GM21825 (cell line): ENCODE measurements around the gene EDARADD.
"Not testable (repeated sequence)": the region's sequence is repeated elsewhere in the genome, so short reads cannot be mapped to it uniquely, and the experiment has no call there.

Source experiments
- ATAC-seq: cut with Tn5 transposase; IDR thresholded peaks from one replicate; pipeline ENCODE4 v1.9.1; 2021; ENCODE audit warnings: mild to moderate bottlenecking, moderate library complexity; ENCODE audit not compliant: unreplicated experiment

The EDARADD gene

GRCh38 chr1:236393681-236394481 lies at the start of gene EDARADD:
Gene EDARADD (plus strand): TSS chr1:236394286. CDS start chr1:236394445, 159 bp downstream.
- ATAC-seq, result no peak

- ATAC-seq, result no peak
These were observed 48.4 kb upstream of the EDARADD start for GRCh38 chr1:236345728-236346127.

DNA sequence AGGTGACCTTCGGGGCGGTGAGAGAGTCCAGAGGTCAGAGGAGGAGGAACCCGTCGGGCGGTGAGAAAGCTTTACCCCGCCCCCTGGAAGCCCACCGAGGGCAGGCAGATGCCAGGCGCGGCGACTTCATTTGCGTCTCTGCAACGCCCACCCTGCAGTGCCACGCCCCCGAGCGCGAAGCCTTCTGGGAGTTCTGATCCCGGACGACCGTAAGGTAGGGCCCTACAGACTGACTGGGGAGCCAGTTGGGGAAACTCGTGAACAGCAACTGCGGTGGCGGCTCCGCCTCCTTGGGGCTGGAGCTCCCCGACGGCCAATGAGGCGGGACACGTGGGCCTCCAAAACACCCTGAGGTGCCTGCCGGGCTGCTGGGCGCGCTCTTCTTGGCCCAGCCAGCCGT lies 46.0 kb upstream of the EDARADD start:
- no peak for ATAC-seq

GRCh38 chr1:236350308-236350707 lies 43.8 kb upstream of the EDARADD start:
- no peak for ATAC-seq

DNA sequence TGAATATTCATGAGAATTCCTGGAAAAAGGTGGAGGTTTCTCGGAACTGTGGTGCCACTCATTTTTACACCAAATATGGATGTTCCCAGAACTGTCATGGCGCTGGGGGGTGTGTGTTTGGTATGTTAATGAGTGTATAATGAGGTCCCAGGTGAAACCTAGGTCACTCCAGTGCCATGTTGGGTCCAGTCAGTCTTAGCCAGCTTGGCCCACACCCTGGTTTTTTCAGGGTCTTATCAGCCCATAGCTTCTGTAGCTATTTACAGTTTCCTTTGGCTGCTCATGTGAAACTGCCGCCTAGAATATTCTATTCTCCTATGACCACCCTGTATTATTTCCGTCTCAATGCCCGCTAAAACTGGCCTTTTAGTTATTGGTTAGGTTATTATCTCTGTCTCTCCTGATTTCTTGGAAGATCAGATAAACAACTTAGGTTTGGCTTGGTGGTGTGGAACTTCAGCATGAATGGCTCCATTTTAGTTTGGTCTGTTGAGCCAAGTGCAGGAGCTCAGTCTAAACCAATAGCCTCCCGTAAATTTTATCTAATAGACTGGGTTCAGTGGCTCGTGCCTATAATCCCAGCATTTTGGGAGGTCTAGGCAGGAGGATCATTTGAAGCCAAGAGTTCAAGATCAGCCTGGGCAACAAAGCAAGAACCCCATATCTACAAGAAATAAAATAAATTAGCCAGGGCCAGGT lies 42.1 kb upstream of the EDARADD start:
- ATAC-seq, result no peak

GRCh38 chr1:236352747-236353146 lies 41.3 kb upstream of the EDARADD start:
- ATAC-seq, result not testable (repeated sequence)

- ATAC-seq, result no peak
These were observed 40.3 kb upstream of the EDARADD start for GRCh38 chr1:236353813-236354212.

- ATAC-seq, result no peak
These were observed 39.5 kb upstream of the EDARADD start for GRCh38 chr1:236354330-236355147.

DNA sequence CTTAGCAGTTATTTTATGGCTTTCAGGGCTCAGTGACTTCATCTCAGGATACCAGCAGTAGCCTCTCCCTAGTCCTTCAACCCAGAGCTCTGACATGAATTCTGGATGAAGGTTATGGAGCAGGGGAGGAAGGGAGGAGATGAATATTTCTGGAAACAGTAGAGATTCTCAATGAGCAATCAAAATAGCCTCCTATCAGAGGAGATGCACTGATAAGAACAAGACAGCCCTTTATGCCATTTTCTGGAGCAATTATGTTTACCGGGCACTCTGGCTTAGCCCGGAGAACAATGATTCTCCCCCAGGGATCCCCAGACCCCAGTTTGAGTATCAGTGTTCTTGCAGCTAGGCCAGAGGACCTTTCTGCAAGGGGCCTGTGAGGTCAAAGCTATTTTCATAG lies 37.9 kb upstream of the EDARADD start:
- no peak for ATAC-seq

GRCh38 chr1:236361909-236362590 lies 32.0 kb upstream of the EDARADD start:
- no peak for ATAC-seq

DNA sequence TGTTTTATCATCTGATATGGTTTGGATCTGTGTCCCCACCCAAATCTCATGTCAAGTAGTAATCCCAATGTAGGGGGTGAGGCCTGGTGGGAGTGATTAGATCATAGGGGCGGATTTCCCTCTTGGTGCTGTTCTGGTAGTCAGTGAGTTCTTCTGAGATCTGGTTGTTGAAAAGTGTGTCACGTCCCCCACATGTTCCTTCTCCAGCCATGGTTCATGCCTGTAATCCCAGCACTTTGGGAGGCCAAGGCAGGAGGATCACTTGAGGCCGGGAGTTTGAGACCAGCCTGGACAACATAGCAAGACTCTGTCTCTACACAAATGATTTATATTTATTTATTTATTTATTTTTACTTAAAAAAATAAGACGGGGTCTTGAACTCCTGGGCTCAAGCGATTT lies 30.8 kb upstream of the EDARADD start:
- no peak for ATAC-seq

GRCh38 chr1:236365999-236366570 lies 28.0 kb upstream of the EDARADD start:
- no peak for ATAC-seq

DNA sequence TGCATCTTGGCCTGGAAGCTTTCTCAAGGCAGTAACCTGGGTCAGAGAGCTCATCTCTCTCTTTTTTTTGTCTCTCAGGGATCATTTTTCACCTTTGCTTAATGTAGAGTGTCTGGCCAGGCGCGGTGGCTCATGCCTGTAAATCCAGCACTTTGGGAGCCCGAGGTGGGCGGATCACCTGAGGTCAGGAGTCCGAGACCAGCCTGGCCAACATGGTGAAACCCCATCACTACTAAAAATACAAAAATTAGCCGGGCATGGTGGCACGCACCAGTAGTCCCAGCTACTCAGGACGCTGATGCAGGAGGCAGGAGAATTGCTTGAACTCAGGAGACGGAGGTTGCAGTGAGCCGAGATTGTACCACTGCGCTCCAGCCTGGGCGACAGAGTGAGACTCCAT lies 27.4 kb upstream of the EDARADD start:
- not testable (repeated sequence) for ATAC-seq

- ATAC-seq, result no peak
These were observed 23.7 kb upstream of the EDARADD start for GRCh38 chr1:236370420-236370819.

DNA sequence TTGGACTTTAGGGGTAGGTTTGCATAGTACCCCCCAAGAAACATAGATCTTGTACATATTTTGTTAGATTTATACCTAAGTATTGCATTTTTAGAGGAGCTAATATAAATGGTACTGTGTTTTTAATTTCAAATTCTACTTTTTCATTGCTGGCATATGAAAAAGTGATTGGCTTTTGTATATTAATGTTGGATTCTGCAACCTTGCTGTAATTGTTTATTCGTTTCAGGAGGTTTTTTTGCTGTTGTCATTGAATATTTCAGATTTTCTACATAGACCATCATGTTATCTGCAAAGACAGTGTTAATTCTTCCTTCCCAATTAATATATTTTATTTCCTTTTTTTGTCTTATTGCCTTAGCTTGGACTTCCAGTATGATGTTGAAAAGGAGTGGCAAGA lies 23.0 kb upstream of the EDARADD start:
- ATAC-seq, result no peak

DNA sequence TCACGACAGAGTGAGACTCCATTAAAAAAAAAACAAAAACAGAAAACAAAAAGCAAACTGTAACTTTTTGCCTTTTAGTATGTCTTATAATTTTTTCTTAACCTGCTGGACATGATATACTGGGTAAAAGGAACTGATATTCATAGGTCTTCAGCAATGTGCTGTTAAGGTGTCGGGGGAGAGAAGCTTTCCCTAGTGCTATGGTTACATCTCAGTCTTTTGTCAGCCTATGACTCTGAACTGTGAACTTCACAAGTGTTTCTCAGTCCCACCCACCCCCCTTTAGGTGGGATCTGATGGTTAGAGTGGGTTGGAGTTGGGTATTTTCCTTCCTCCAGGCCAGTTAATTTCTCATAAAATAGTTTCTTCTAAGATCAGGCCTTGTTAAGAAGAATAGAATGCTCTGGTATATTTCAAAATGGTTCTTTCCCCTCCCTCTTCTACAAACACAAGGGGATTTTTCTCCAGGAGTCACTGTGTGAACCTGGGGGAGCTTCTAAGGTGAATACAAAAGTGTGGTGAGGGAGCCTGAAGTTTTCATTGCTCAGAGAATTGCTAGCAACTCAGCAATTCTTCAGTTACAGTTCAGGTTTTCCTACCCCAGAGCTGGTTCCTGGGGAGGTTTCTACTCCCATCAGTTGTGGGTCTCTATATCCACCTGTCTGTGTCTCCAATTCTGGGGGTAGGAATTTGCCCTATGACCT lies 16.1 kb upstream of the EDARADD start:
- no peak for ATAC-seq

GRCh38 chr1:236381565-236382158 lies 12.4 kb upstream of the EDARADD start:
- no peak for ATAC-seq

DNA sequence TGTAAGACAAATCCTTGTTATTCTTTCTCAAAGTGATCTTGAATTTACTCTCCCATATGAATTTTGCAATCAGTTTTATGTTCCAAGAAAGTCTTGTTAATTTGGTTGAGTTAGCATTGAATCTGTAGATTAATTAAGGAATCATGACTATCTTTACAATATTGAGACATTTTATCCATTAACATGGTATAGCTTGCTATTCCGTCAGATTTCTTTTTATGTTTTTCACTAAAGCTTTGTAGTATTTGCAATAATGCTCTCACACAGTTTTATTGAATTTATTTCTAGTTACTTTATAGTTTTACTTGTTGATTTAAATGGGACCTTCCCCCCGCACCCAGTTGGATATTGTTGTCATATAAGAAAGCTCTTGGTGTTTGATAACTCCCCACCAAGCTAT lies 5.8 kb upstream of the EDARADD start:
- no peak for ATAC-seq

- no peak for ATAC-seq
These were observed 4.8 kb upstream of the EDARADD start for GRCh38 chr1:236389253-236389652.

DNA sequence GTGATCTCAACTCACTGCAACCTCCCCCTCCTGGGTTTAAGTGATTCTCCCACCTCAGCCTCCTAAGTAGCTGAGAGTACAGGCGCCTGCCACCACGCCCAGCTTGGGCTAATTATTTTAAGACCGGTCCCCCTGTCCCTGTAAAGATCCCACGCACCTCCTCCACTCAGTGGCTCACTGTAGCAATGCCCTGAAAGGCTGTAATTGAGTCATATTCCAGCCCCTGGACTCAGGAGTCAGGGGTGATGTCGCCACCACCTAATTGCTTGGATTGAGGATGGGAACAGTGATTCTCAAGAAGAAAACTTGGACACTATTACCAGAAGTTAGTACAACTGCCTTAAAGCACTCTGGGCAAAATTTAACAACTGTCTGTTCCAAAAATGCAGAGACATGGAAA lies 3.1 kb upstream of the EDARADD start:
- no peak for ATAC-seq
